Measurements from ENCODE around the gene CHCHD4.

- no peak for TF ChIP-seq CTCF (IDR thresholded peaks at IDR 0.05; ENCODE audit: insufficient read depth, low read length, poor library complexity, severe bottlenecking)
- TF ChIP-seq EZH2phosphoT487 (conservative IDR thresholded peaks at IDR 0.05; ENCODE audit: low read length), result no peak
Observed at GRCh38 chr3:14125193-14126016, 735 bp upstream of the CHCHD4 start.
